KG1 (cell line): ENCODE data around the gene MYRF.

Experiments
- DNase-seq: peaks from one replicate; lab custom pipeline; 2025; lab: John Stamatoyannopoulos, UW

The MYRF gene

GRCh38 chr11:61739413-61739812 is 13.0 kb upstream of the MYRF start:
- DNase-seq: no peak

GRCh38 chr11:61739966-61740365 is 12.5 kb upstream of the MYRF start:
- DNase-seq: no peak

- no peak for DNase-seq
These were observed 10.0 kb upstream of the MYRF start for GRCh38 chr11:61742391-61742790.

GRCh38 chr11:61743486-61744095 is 8.8 kb upstream of the MYRF start:
- no peak for DNase-seq

GRCh38 chr11:61744181-61744580 is 8.3 kb upstream of the MYRF start:
- no peak for DNase-seq

- DNase-seq: no peak
These were observed 7.8 kb upstream of the MYRF start for GRCh38 chr11:61744609-61745156.

GRCh38 chr11:61745781-61746441 is 6.5 kb upstream of the MYRF start:
- DNase-seq: no peak

GRCh38 chr11:61746442-61747191 is 5.8 kb upstream of the MYRF start:
- no peak for DNase-seq

- DNase-seq: peak; percentile 15
These were observed 5.1 kb upstream of the MYRF start for GRCh38 chr11:61747192-61747966.

GRCh38 chr11:61747967-61748285 is 4.5 kb upstream of the MYRF start:
- DNase-seq: no peak

- DNase-seq: no peak
These were observed 2.7 kb upstream of the MYRF start for GRCh38 chr11:61749591-61750217.

- no peak for DNase-seq
These were observed 1.7 kb upstream of the MYRF start for GRCh38 chr11:61750631-61751273.

- no peak for DNase-seq
These were observed 1.1 kb upstream of the MYRF start for GRCh38 chr11:61751384-61751783.

- no peak for DNase-seq
These were observed 587 bp downstream of the MYRF start for GRCh38 chr11:61752925-61753521.

GRCh38 chr11:61753672-61754071 is 1.2 kb downstream of the MYRF start:
- no peak for DNase-seq

- DNase-seq: no peak
These were observed 2.4 kb downstream of the MYRF start for GRCh38 chr11:61754534-61755482.

GRCh38 chr11:61756147-61756451 is 3.7 kb downstream of the MYRF start:
- DNase-seq: no peak

- DNase-seq: peak; percentile 43
These were observed 4.2 kb downstream of the MYRF start for GRCh38 chr11:61756452-61757212.

- no peak for DNase-seq
These were observed 4.9 kb downstream of the MYRF start for GRCh38 chr11:61757213-61757862.
